ENCODE results near the gene PDE12.
A peak's percentile ranks its signal among the peaks of the same experiment; 100 is the strongest.

Gene PDE12

GRCh38 chr3:57555738-57556458 lies at the start of gene PDE12:
TSS of gene PDE12 (plus strand) at chr3:57556274. CDS start at chr3:57556380, 106 bp downstream.
- peak; percentile 76 for DNase-seq (ENCODE audit: low spot score)
- no peak for FAIRE-seq

GRCh38 chr3:57512166-57512565 lies 43.9 kb upstream of the PDE12 start:
- no peak for DNase-seq (ENCODE audit: low spot score)
- no peak for FAIRE-seq

GRCh38 chr3:57518276-57518915 lies 37.7 kb upstream of the PDE12 start:
- DNase-seq (ENCODE audit: low spot score), result peak; percentile 40
- FAIRE-seq, result peak; percentile 22

GRCh38 chr3:57530071-57530608 lies 25.9 kb upstream of the PDE12 start:
- DNase-seq (ENCODE audit: low spot score) (no peak), FAIRE-seq (peak; percentile 54)

GRCh38 chr3:57538465-57538864 lies 17.6 kb upstream of the PDE12 start:
- FAIRE-seq (no peak), DNase-seq (ENCODE audit: low spot score) (no peak)

- DNase-seq (ENCODE audit: low spot score) (no peak), FAIRE-seq (no peak)
These were observed 11.6 kb upstream of the PDE12 start, which contains the start of gene DNAH12 for GRCh38 chr3:57544181-57545125. TSS of gene DNAH12 (minus strand) at chr3:57544344. CDS start at chr3:57542870, 1,474 bp downstream.

- FAIRE-seq (no peak), DNase-seq (ENCODE audit: low spot score) (no peak)
These were observed 10.3 kb upstream of the PDE12 start for GRCh38 chr3:57545636-57546268.

GRCh38 chr3:57546616-57547015 lies 9.5 kb upstream of the PDE12 start:
- DNase-seq (ENCODE audit: low spot score) (no peak), FAIRE-seq (no peak)

- DNase-seq (ENCODE audit: low spot score), result no peak
- FAIRE-seq, result no peak
These were observed 768 bp upstream of the PDE12 start for GRCh38 chr3:57555306-57555705.

- DNase-seq (ENCODE audit: low spot score) (no peak), FAIRE-seq (no peak)
These were observed 498 bp downstream of the PDE12 start for GRCh38 chr3:57556459-57557084.

- DNase-seq (ENCODE audit: low spot score) (peak; percentile 13), FAIRE-seq (no peak)
These were observed 1.0 kb downstream of the PDE12 start for GRCh38 chr3:57557085-57557537.

- FAIRE-seq (no peak), DNase-seq (ENCODE audit: low spot score) (no peak)
These were observed 3.5 kb downstream of the PDE12 start for GRCh38 chr3:57559526-57559925.

- DNase-seq (ENCODE audit: low spot score), result no peak
- no peak for FAIRE-seq
These were observed 13.9 kb downstream of the PDE12 start for GRCh38 chr3:57569859-57570450.

GRCh38 chr3:57570878-57571277 lies 14.8 kb downstream of the PDE12 start:
- no peak for FAIRE-seq

GRCh38 chr3:57572096-57572495 lies 16.0 kb downstream of the PDE12 start:
- no peak for FAIRE-seq
- no peak for DNase-seq (ENCODE audit: low spot score)

More at GRCh38 chr3:57570878-57571277, 14.8 kb downstream of the PDE12 start:
- DNase-seq (ENCODE audit: low spot score), result no peak

GRCh38 chr3:57575966-57576626 lies 20.0 kb downstream of the PDE12 start:
- no peak for DNase-seq (ENCODE audit: low spot score)
- FAIRE-seq, result no peak

GRCh38 chr3:57577801-57578200 lies 21.7 kb downstream of the PDE12 start:
- DNase-seq (ENCODE audit: low spot score) (no peak), FAIRE-seq (no peak)

- DNase-seq (ENCODE audit: low spot score) (no peak), FAIRE-seq (no peak)
These were observed 26.5 kb downstream of the PDE12 start for GRCh38 chr3:57582474-57583168.

- DNase-seq (ENCODE audit: low spot score) (no peak), FAIRE-seq (no peak)
These were observed 27.5 kb downstream of the PDE12 start for GRCh38 chr3:57583544-57583943.

Data from RCC 7860 (cell line).